Ishikawa (cell line): ENCODE results near the gene SYNE1.

Source experiments
- CEBPB ChIP-seq: IDR thresholded peaks from 2 replicates; pipeline ENCODE4 v1.6.1; 2012
- CREB1 ChIP-seq: IDR thresholded peaks from 2 replicates; pipeline ENCODE4 v1.6.1; 2012; ENCODE audit warnings: low read depth
- EGR1 ChIP-seq: IDR thresholded peaks from 2 replicates; pipeline ENCODE4 v1.6.1; 2012
- EP300 ChIP-seq: IDR thresholded peaks from 2 replicates; pipeline ENCODE4 v1.6.1; 2012; ENCODE audit warnings: borderline replicate concordance
- FOXM1 ChIP-seq: IDR thresholded peaks from 2 replicates; pipeline ENCODE4 v1.6.1; 2012; ENCODE audit warnings: low read depth, borderline replicate concordance
- MAX ChIP-seq: IDR thresholded peaks from 2 replicates; pipeline ENCODE4 v1.6.1; 2012
- NFIC ChIP-seq: IDR thresholded peaks from 2 replicates; pipeline ENCODE4 v1.6.1; 2012
- RAD21 ChIP-seq: IDR thresholded peaks from 2 replicates; pipeline ENCODE4 v1.6.1; 2012; ENCODE audit warnings: low read depth
- TAF1 ChIP-seq: IDR thresholded peaks from 2 replicates; pipeline ENCODE4 v1.6.1; 2012; ENCODE audit warnings: low read depth, mild to moderate bottlenecking
- TCF12 ChIP-seq: IDR thresholded peaks from 2 replicates; pipeline ENCODE4 v1.6.1; 2012; ENCODE audit warnings: low read depth
- TEAD4 ChIP-seq: IDR thresholded peaks from 2 replicates; pipeline ENCODE4 v1.6.1; 2012
- YY1 ChIP-seq: IDR thresholded peaks from 2 replicates; pipeline ENCODE4 v1.6.1; 2012; ENCODE audit warnings: low read depth
- ZBTB7A ChIP-seq: IDR thresholded peaks from 2 replicates; pipeline ENCODE4 v1.6.1; 2012; ENCODE audit warnings: low read depth
- TF ChIP-seq, protein P1 (sequence below): IDR thresholded peaks from 2 replicates; pipeline ENCODE4 v1.6.1; 2012; ENCODE audit warnings: low read depth, mild to moderate bottlenecking
- TF ChIP-seq, protein P2 (sequence below): IDR thresholded peaks from 2 replicates; pipeline ENCODE4 v1.6.1; 2012

The SYNE1 gene

DNA sequence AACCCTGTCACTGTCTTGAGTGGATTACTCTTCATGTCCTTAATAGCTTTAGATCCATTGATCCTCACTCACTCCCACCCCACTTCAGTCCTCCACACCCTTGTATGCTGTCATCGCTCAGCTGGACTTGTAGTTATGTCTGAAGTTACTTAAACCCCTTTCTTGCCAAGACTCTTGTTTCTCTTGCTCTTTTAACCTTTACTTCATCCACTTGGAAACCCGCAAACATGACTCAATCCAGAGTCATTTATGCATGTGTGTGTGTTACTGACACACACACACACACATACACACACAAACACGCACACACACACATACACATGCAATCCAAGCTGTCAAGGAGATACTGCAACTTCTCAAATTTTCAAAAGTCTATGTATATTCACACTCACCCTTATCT is 341.8 kb downstream of the SYNE1 start:
- TF ChIP-seq CREB1 = no peak
- TF ChIP-seq EP300 = no peak
- no peak for TF ChIP-seq CEBPB
- TF ChIP-seq, protein P1, sequence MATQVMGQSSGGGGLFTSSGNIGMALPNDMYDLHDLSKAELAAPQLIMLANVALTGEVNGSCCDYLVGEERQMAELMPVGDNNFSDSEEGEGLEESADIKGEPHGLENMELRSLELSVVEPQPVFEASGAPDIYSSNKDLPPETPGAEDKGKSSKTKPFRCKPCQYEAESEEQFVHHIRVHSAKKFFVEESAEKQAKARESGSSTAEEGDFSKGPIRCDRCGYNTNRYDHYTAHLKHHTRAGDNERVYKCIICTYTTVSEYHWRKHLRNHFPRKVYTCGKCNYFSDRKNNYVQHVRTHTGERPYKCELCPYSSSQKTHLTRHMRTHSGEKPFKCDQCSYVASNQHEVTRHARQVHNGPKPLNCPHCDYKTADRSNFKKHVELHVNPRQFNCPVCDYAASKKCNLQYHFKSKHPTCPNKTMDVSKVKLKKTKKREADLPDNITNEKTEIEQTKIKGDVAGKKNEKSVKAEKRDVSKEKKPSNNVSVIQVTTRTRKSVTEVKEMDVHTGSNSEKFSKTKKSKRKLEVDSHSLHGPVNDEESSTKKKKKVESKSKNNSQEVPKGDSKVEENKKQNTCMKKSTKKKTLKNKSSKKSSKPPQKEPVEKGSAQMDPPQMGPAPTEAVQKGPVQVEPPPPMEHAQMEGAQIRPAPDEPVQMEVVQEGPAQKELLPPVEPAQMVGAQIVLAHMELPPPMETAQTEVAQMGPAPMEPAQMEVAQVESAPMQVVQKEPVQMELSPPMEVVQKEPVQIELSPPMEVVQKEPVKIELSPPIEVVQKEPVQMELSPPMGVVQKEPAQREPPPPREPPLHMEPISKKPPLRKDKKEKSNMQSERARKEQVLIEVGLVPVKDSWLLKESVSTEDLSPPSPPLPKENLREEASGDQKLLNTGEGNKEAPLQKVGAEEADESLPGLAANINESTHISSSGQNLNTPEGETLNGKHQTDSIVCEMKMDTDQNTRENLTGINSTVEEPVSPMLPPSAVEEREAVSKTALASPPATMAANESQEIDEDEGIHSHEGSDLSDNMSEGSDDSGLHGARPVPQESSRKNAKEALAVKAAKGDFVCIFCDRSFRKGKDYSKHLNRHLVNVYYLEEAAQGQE = no peak
- no peak for TF ChIP-seq TAF1
- no peak for TF ChIP-seq ZBTB7A
- TF ChIP-seq YY1 = no peak
- no peak for TF ChIP-seq RAD21
- TF ChIP-seq FOXM1 = no peak
- no peak for TF ChIP-seq MAX
- no peak for TF ChIP-seq TEAD4
- TF ChIP-seq EGR1 = no peak
- TF ChIP-seq TCF12 = no peak
- TF ChIP-seq, protein P2, sequence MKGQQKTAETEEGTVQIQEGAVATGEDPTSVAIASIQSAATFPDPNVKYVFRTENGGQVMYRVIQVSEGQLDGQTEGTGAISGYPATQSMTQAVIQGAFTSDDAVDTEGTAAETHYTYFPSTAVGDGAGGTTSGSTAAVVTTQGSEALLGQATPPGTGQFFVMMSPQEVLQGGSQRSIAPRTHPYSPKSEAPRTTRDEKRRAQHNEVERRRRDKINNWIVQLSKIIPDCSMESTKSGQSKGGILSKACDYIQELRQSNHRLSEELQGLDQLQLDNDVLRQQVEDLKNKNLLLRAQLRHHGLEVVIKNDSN = no peak
- TF ChIP-seq NFIC = no peak

DNA sequence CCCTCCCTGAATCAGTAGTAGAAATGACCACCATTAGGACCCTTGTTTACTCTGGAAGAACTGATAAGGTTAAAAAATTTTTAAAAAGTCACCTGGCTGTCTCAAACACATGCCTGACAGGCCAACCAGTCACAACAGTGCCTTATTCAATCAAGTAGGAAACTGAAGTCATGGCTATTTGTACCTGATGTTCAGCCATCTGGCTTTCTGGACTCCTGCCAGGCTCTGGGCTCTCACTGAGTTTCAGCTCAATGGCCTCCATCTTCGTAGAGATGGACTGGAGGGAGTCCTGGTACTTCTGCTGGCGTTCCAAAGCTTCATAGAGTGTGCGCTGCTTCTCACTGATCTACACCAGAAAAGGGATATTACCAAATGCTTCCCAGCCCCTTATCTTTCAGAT is 343.8 kb downstream of the SYNE1 start:
- TF ChIP-seq EGR1 = no peak
- TF ChIP-seq MAX = no peak
- no peak for TF ChIP-seq TAF1
- TF ChIP-seq TEAD4 = no peak
- TF ChIP-seq, protein P2 = no peak
- no peak for TF ChIP-seq YY1
- TF ChIP-seq, protein P1 = no peak
- TF ChIP-seq FOXM1 = no peak
- no peak for TF ChIP-seq ZBTB7A
- no peak for TF ChIP-seq NFIC
- no peak for TF ChIP-seq EP300
- no peak for TF ChIP-seq TCF12

GRCh38 chr6:152292555-152292954 is 344.6 kb downstream of the SYNE1 start:
- TF ChIP-seq, protein P2 = no peak
- TF ChIP-seq ZBTB7A (no peak), TAF1 (no peak), CREB1 (no peak)

- TF ChIP-seq TAF1 (no peak), CEBPB (no peak), MAX (no peak)
Observed at GRCh38 chr6:152290693-152291092, 346.5 kb downstream of the SYNE1 start.

- no peak for TF ChIP-seq CEBPB
Observed at GRCh38 chr6:152277826-152278329, 359.3 kb downstream of the SYNE1 start.

GRCh38 chr6:152273638-152274037 is 363.5 kb downstream of the SYNE1 start:
- TF ChIP-seq, protein P2 = no peak
- TF ChIP-seq CEBPB = no peak
- TF ChIP-seq FOXM1 = no peak
- no peak for TF ChIP-seq TCF12
- no peak for TF ChIP-seq RAD21
- TF ChIP-seq ZBTB7A = no peak
- no peak for TF ChIP-seq CREB1
- TF ChIP-seq NFIC = no peak
- TF ChIP-seq EP300 = no peak
- no peak for TF ChIP-seq MAX
- no peak for TF ChIP-seq EGR1
- TF ChIP-seq, protein P1 = no peak
- TF ChIP-seq YY1 = no peak
